Erythroblast (primary cell): ENCODE data around the gene SNAP47.

Experiments
- DNase-seq, 2 experiments: peaks; one replicate each; lab custom pipeline; 2025; lab: John Stamatoyannopoulos, UW
- GATA1 ChIP-seq: IDR thresholded peaks from 2 replicates; pipeline ENCODE4 v1.6.1; 2011; ENCODE audit warnings: low read depth, mild to moderate bottlenecking, control low read depth, low read length, moderate library complexity
- POLR2A ChIP-seq: IDR thresholded peaks from 2 replicates; pipeline ENCODE4 v1.6.1; 2011; ENCODE audit warnings: mild to moderate bottlenecking, low read length

SNAP47 gene

DNA sequence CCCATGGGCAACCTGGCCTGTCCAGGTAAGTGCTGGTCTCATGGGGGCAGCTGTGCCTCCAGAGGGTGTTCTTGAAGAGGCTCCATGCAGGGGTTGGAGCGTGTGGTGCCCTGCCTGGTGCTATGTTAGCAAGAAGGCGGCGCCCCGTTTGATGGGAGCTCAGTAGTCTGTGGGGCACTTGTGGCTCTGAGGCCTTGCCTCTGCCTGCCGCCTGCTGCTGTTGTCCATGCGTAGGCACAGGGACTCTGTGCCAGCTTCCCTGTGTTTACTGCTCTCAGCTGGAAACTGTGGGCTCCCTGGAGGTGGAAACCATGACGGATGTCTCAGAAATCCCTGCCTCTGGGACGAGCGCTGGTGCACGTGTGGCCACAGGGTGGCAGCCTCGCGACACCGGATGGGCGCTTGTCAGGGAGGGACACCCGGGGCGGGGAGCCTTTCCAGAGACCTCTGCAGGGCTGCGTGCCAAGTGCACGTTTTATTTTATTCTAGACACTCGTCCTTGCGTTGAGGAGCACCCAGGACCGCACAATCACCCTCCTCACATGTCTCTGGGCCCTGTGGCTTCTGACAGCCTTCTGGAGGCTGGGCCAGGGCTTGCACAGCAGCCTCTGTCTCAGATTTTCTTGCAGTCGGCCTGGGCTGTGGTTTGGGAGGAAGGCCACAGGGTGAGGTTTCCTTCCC is 27.1 kb downstream of the SNAP47 start:
- TF ChIP-seq POLR2A = no peak
- TF ChIP-seq GATA1 = no peak
- peak; percentile 86 to 89 for DNase-seq

DNA sequence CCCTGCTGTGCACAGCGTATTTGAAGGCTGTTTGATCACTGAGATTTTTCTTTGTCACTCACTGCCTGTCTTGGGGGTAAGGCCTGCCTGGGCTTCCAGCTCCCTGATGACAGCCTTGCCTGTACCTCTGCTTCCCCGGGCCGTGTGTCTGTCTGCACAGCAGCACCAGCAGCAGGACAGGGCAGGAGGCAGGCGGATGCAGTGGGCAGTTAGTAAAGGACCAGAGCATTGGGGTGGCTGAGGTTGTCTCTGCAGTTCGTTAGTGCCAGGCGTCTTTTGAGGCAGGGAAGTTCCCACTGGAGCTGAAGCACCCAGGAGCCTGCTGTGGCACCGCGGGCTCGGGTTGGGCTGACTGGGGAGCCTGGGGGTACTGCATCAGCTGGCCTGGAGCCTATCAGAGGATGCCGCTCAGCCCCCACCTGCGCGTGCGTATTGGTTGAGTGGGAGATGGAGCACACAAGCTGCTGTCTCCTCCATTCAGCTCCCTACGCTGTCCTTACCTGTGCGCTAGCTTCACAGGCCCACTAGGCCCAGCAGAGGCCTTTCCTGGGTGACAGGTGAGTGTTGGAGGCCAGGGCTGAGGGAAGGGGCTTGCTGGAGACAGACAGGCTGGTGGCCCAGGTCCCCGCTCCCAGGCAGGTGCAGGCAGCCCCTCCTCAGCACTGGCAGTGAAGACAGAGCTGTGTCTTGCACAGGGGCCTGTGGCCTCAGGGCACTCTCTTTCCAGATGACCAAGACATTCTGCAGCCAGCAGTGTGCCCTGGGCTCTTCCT is 28.2 kb downstream of the SNAP47 start:
- DNase-seq = no peak
- TF ChIP-seq POLR2A = no peak

DNA sequence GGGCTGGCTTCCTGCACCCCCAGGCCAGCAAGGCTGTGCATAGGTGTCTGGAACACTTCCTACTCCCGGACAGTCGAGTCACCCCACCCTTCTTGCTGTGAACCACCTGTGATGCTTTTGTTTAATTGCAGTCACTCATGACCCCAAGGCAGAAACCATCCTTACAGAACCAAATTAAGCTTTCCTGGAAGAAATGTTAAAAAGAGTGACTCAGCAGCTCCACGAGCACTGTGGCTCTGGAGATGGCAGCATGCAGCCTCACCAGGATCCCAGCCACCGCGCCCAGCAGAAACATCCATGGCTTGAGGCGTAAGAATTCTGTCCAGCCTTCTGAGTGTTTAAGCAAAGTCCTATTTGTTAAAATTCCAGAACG is 28.8 kb downstream of the SNAP47 start:
- no peak for DNase-seq
- no peak for TF ChIP-seq GATA1

DNA sequence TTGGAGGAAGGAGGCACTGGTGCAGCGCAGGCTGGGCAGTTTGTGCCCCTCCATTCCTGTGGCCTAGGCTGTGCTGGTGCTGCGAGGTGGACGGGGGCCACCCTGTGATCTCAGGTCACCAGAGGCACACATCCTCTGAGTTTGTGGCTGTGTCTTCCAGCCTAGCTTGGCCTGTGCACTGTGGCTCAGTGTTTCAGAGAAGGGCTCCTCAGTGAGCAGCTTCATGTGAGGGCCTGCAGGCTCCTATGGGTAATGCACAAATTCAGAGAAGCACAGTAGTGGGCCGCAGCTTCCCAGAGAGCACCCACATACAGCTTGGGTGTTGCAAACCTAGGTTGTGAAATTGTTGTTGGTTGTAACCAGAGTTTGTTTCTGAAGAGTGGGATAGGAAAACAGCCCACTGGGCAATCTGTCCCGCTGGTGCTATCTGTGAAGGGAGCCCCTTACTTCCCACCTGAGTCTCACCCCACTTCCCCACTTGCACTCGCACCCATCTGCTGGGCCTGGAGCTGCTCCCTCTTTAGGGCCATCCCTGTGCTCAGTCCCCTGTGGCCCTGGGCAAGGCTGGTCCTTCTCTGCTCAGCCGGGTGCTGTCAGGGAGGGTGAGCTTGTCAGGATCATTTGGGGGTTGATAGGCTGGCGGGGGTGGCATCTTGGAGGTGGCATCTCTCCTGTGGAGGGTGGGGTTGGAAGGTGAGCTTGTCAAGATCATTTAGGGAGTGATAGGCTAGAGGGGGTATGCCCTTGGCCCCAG is 30.2 kb downstream of the SNAP47 start:
- no peak for DNase-seq
- TF ChIP-seq POLR2A = no peak
- no peak for TF ChIP-seq GATA1

DNA sequence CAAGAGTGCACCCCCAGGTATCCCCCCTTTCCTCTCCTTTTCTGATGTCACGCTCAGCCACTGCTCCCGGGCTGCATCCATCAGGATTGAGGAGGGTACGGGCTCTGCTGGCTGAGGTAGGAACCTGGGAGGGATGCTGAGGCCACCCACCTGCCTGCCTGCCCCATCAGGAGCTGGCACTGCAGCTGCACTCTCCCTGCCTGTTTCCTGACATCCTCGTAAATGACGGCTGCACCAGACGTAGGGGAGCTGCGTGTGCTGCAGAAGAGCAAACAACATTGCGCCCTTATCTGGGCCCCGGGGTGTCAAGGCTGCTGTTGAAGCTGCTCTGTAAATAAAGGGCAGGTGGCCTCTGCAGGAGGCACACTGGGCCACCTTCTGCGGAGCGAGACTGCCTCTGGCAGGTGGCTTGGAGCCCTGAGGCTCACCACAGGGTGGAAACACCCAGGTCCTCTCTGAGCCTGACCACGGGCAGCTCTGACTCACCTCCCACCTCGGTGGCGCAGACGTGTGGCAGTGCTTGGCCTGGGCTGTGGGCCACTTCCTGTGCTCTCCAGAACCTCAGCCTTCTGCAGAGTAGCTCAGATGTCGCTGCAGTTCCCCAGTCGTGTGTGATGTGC is 30.9 kb downstream of the SNAP47 start:
- no peak for DNase-seq
- TF ChIP-seq GATA1 = no peak
- TF ChIP-seq POLR2A = no peak

DNA sequence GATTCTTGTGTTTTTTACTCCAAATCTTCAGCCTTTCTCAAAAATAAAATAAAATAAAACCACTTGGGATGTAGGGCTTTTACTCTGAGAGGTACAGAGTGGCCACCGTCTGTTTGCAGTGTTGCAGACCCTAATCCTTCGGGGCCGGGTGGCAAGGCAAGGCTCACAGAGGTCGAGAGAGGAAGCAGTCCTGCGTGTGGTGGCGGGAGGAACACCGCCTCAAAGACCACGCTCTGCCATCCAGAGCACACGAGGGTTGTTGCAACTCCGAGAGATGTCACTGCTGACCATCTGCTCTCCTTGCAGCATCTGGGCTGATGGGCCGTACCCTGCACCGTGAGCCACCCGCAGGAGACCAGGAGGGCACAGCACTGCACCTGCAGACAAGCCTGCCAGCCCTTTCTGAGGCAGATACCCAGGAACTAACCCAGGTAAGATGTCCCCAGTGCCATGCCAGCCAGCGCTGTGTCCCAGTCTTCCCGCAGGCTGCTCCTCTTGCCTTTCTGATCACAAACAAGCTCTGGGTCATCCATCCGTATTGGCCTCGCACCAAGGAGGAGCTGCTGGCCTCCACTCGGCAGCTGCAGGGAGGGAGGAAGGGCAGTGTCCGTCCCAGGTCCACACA is 31.5 kb downstream of the SNAP47 start:
- DNase-seq = no peak

DNA sequence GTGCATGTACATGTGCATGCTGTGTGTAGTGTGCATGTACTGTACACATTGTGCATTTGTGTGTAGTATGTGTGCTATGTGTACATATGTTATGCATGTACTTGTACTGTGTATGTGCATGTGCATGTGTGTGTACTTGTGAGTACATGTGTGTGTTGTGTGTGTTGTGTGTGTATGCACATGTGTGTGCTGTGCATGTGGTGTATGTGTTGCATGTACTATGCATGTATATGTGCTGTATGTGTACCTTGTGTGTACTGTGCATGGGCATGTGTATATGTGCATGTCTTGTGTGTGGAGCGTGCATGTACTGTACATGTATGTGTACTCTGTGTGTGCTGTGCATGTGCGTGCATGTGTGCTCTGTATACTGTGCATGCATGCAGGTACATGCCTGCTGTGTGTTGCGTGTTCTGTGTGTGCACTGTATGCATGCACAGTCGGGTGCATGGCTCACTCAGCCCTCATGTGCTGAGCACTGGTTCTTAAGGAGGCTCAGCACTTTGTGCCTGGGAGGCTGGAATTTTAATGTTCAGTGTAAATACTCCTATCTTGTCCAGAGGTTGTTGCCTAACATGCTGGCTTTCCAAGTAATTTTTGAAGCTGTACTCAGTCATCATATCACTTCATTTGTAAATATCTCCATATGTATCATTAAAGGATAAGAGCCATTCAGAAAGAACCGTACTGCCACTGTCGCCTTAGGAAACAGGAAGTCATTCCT is 32.3 kb downstream of the SNAP47 start:
- no peak for TF ChIP-seq POLR2A
- TF ChIP-seq GATA1 = no peak
- no peak for DNase-seq

More for the DNA sequence above, 31.5 kb downstream of the SNAP47 start:
- no peak for TF ChIP-seq GATA1
- no peak for TF ChIP-seq POLR2A

DNA sequence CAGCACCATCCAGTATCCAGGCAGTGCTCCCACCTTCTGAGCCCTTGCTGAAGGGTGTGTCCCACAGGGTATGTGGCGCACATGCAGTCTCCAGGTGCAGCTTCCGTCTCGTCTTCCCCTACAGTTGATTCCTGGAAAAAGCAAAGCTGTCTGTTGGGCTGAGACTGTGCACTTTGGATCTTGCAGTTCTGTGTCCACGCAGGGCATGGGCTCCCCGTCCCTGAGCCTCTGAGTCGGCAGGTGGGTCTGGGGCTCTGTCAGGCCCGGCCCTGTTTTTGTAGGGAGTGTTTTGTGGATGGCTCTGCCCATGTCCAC is 32.8 kb downstream of the SNAP47 start:
- no peak for DNase-seq
- no peak for TF ChIP-seq POLR2A

DNA sequence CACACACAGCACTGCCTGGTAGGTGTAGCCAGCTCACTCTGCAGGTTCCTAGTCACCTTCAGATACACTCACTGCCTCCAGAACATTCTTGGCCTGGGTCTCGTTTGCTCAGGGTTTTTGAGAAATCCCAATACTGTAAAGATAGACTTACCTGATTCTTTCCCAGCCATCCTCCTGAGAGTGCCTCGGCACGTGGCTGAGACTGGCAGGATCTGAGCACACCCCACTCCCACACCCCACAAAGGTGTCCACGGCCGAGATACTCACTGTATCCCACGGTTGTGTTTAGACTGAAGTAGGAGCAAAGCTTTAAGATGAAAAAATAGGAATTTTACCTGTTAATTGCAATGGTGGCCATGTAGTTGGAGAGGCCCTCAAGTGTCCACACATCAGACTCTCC is 33.4 kb downstream of the SNAP47 start:
- no peak for DNase-seq
- TF ChIP-seq GATA1 (no peak), POLR2A (no peak)

DNA sequence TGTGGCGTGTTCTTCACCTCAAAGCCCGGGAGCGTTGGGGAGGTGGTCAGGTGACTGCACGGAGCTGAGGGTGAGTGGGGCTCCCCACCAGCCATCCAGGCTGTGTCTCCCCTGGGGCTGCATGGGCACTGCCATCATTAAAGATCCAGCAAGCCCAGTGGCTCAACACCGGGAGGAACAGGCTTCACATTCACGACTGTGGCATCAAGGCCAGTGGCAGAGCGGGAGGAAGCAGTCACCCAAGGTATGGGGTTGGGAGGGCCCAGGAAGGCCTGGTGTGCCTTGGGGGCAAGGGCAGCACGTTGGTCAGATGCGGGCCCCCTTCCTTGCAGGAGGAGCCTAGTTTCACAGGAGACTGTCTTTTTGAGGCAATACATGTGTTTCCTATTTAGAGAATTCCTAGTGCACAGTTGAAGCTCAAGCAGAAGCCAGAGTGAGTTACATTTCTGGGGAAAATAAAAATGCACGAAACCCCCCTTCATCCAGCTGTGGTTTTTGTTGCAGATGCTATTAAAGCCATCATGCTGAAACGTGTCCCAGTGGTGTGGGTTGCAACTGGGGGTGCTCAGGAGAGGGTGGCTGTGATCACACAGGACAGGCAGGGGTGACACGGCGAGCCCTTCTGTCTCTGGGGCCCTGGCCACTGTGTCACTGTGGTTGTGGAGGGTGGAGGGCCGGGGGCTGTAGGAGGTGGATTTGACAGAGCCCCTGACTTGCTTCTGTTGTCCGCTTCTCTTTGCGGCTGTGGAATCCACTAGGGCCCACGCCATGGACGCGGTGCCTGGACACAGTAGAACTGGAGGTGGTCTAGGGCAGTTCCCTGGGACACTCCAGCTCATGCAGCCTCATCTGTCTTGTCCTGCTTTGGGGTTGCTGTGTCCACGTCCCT is 34.1 kb downstream of the SNAP47 start:
- TF ChIP-seq POLR2A (no peak), GATA1 (no peak)
- DNase-seq = no peak

DNA sequence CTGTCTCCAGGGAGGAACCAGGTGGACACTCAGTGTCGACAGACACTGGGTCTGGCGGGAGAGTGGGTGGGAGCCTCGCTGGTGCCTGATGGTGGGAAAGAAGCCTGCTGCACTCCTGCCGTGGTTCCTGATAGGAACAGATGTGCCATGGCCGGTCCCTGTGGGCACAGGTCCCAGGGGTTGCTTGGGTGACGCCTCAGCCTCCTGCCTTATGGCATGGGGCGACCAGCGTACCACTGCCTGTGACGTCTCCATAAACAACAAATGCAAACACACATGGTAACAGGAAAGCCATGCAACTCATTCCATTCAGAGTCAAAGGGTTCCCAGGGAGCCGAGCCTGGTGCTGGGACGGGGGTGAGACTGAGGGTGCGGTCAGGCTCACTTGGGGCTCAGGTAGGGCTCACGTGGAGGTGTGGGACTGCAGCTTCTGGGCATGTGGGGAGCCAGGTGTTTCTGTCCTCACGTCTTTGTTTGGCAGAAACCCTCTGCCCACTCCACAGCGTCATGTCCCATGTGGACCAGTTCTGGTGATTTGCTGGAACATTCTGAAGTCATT is 34.8 kb downstream of the SNAP47 start:
- no peak for DNase-seq
- TF ChIP-seq POLR2A (no peak), GATA1 (no peak)

DNA sequence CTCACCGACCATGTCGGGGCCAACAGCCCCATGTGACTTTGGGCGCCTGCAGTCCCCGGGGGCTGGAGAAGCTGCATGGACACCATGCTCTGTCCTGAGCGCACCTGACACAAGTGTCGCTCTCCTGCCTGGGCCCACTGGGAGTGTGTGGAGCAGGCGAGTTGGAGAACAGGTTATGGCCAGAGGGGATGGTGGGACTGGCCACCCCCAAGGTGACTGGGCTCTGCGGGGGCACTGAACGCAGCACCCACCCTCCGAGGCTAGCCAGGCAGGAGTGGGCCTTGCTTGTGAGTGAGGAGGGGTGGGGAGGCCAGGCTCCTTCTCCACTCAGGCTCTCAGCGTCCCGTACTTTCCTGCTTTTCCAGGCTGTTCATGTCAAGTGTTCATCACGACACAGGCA is 35.6 kb downstream of the SNAP47 start:
- no peak for DNase-seq
- TF ChIP-seq GATA1 (no peak), POLR2A (no peak)
